ENCODE data around the gene DCC.

DNA sequence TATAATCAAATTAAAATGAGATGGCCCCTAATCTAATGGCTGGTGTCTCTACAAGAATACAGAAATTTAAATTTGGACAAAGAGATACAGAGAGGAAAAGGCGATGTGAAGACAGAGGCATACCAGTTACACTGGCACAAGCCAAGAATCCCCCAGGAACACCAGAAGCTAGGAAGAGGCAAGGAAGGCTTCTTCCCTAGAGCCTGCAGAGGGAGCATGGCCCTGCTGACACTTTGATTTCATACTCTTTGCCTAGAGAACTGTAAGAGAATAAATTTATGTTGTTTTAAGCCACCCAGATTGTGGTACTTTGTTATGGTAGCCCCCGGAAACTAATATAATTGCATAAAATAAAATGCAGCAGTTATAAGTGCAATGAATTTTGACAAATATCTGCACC, 1213.0 kb downstream of the DCC start:
- TF ChIP-seq, protein P1, sequence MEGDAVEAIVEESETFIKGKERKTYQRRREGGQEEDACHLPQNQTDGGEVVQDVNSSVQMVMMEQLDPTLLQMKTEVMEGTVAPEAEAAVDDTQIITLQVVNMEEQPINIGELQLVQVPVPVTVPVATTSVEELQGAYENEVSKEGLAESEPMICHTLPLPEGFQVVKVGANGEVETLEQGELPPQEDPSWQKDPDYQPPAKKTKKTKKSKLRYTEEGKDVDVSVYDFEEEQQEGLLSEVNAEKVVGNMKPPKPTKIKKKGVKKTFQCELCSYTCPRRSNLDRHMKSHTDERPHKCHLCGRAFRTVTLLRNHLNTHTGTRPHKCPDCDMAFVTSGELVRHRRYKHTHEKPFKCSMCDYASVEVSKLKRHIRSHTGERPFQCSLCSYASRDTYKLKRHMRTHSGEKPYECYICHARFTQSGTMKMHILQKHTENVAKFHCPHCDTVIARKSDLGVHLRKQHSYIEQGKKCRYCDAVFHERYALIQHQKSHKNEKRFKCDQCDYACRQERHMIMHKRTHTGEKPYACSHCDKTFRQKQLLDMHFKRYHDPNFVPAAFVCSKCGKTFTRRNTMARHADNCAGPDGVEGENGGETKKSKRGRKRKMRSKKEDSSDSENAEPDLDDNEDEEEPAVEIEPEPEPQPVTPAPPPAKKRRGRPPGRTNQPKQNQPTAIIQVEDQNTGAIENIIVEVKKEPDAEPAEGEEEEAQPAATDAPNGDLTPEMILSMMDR (conservative IDR thresholded peaks at IDR 0.05; ENCODE audit: low read length) = no peak
- no peak for TF ChIP-seq EZH2phosphoT487 (IDR thresholded peaks at IDR 0.05; ENCODE audit: borderline replicate concordance)

Measured in Loucy (cell line).